HG02840 (cell line): ENCODE data around the gene ANKS3.

Experiments used
- ATAC-seq: cut with Tn5 transposase; IDR thresholded peaks from one replicate; pipeline ENCODE4 v1.9.1; 2021; ENCODE audit warnings: mild to moderate bottlenecking, moderate library complexity, moderate number of reproducible peaks; ENCODE audit not compliant: unreplicated experiment, low FRiP score

The ANKS3 gene

DNA sequence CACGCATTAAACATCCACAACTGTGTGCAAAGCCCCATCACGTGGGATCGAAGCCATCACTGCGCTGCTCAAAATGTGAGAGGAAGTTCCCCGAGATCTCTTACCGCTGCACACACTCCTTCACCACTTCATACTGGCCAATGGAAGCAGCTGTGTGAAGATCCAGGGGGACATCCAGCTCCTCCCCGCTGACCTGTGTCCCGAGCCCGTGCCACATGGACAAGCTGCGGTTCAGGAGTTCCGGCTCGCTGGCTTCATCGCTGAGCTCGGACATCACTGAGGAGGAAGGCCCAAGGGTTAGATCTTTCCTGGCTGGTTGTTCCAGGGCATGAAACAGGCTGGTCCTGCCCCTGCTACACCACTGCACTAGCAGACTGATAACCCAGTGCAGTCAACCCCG lies 4.2 kb downstream of the ANKS3 start:
- no peak for ATAC-seq

DNA sequence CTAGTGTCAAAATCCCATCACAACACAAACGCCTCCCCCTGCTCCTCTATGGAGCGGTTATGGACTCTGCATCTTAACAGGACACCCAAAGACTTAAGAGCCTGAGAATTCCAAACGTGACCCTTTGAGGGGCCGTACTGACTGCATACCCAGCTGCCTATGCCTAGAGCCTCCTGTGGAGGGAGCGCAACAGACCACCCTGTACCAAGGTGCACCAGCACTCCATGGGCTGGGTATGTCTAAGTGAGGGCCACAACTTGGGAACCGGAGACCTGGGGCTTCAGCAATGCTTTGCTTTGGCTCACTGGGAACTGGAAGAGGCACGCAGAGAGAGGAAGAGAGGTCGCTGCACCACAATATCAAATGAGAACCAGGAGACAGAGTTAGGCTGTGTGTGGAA lies 5.4 kb downstream of the ANKS3 start:
- ATAC-seq: no peak

DNA sequence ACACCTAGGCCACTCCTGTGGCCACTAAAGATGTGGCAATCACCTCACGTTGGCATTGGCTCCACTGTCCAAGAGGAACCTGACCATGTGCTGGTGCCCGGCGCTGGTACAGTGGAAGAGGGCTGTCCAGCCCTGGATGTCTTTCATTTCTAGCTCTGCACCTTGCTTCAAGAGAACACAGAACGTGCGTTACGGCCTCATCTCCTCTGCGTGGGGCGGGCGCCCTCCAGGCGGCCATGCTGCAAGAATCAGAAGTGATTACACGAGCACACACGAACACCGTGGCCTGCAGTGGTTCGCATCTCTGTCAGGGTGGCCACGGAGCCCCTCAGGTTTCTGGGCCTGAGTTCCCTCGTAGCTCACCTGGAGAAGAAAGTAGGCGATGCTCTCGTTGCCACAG lies 7.5 kb downstream of the ANKS3 start:
- no peak for ATAC-seq

DNA sequence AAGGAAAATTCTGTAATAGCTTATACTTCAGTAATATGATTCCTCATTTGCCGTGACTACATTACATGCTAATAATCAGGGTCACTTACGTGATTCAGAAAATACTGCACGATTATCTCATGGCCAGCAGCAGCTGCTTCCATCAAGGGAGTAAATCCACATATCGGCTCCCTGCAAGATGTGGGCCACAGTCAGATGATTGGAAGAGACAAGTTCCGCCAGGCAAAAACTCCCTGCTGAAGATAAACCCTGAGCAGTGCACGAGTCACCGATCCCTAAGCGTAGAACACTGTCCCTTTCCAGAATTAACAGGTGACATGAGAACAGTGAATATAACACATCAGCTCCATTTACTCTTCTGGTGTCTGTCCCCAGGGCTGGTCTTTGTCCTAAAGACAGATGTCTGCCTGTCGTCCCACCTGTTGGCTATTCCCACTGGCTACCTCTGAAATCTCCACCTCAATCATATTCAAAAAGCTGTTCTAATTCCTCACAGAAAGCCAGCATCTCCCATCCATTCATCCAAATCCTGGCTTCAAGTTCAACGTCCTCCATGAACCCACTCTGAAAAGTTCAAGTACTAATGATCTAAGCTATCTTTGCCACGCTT lies 9.3 kb downstream of the ANKS3 start:
- ATAC-seq: no peak

DNA sequence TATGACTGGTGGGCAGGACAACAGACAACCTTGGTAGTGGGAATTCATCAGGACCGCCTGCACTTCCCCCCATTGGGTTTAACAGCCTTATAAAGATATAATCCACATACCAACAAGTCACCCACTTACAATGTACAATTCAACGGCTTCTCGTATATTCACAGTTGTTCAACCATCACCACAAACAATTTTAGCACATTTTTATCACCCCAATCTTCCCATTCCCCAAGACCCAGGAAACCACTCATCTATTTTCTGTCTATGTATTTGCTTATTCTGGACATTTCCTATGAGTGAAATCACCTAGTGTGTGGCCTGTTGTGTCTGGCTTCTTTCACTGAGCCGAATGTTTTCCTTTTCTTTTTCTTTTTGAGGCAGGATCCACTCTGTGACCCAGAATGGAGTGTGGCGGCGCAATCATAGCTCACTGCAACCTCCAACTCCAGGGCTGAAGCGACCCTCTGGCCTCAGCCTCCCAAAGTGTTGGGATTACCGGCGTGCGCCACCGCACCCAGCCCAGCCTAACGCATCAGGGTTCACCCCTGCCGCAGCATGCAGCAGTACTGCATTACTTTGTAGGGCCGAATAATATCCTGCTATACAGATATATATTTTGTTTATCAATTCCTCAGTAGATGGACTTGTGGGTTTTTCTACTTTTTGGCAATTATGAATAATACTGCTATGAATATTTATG lies 10.9 kb downstream of the ANKS3 start:
- ATAC-seq: no peak

DNA sequence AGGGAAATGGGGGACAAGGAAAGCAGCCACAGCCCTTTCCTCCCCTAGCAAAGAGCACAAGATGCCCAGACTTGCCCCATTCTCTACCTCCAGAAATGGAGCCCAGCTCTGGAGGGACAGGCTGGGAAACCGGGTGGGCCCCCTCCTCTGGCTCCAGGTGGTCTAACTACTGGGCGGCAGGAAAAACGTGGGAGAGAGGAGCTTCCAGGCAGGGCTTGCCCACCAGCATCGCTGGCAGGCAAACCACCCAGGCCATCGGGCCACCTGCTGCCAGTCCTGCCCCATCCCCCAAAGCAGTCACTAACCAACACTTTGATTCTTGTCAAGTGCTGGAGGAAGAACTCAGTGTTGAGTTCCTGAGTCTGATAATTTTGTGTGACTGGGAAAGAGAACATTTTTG lies 15.6 kb downstream of the ANKS3 start:
- no peak for ATAC-seq

DNA sequence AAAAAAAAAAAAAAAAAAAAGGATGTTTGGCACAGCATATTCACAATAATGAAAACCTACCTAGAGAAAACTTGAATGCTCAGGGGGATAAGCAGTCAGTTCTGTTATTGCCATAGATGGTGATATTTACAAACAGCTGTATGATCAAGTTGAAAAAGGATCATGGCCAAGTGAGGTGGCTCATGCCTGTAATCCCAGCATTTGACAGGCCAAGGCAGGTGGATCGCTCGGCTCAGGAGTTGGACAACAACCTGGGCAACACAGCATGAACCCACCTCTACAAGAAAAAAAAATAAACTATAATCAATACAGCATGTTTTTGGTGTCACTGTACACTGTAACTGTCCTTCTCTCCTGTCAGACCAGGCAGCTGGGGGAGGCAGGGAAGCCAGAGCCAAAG lies 19.1 kb downstream of the ANKS3 start:
- no peak for ATAC-seq

DNA sequence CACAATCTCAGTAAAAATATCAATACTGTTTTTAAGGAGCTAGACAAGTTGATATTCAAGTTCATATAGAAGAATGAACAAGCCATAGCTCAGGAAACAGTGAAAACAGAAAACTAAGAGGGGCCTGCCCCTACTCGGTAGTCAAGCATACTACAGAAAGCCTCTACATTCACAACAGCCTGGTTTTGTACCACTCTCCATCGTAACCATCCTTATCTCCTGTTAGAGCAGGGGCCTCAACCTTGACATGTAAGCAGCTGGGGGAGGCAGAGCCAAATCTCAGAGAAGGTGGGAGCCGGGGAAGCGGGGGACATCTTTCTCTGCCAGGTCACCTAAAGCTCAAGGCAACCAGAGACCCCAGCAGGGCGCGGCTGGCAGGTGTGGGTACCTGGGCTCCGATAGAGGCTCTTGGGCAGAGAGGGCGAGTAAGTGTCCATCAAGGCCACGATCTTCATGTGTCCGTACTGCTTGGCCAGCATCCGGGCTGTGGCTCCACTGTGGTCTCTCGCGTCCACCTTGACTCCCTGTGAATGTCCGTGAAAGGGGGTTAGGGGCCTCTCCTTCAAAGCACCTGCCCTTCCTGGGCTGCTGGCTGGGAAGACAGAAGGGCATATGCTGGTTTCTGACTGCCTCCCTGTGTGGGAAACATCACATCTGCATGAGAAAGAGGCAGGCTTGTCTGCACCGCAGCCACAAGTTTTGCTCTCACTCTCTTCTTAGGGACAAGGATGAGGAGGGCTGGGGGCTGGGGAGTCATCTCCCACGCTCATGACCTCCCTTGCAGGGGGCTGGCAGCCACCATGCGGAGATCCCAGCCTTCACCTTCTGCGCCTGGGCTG lies 20.2 kb downstream of the ANKS3 start:
- ATAC-seq: no peak

DNA sequence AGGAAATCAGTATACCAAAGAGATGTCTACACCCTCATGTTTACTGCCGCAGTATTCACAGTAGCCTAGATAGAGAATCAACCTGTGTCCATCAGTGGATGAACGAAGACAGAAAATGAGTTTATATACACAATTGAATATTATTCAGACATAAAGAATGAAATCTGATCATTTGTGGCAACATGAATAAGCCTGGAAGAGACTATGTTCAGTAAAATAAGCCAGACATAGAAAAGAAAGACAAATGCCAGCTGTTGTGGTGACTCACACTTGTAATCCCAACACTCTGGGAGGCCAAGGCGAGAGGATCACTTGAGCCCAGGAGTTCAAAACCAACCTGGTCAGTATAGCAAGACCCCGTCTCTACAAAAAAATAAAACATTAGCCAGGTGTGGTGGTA lies 24.6 kb downstream of the ANKS3 start:
- ATAC-seq: no peak

DNA sequence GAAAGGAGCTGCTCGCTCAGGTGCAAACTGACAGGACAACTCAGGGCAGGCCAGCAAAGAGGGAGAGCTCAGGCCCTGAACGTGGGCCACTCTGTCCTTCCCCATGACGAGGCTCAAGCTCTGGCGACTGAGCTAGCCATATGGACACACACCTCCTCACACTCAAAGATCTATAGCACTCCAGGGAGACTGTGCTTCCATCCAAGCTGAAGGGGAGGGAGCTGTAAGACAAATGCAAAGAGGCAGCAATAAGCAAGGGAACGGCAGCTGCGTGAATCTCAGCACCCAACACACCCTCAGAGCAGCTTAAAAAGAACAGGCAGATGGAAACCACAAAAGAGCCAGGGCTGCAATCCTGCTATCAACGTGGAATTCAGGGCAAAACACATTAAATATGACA lies 27.2 kb downstream of the ANKS3 start:
- no peak for ATAC-seq

DNA sequence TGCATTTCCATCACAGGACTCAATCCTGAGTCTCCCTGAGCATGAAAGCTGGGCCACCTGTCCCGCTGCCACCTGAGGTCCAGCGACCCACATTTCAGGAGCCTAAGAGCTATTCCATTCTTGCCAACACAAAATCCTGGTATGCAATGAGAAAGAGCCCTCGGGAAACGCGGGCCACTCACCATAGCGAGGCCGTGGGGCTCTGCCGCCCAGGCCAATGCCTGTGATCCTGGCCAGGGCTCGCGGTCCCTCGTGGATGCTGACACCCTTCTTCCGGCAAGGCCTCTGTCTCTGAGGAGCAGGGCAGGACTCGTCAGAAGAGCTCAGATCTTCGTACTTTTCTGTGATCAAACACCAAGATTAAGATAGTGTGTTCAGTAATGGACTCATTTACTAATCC lies 29.2 kb downstream of the ANKS3 start:
- no peak for ATAC-seq

DNA sequence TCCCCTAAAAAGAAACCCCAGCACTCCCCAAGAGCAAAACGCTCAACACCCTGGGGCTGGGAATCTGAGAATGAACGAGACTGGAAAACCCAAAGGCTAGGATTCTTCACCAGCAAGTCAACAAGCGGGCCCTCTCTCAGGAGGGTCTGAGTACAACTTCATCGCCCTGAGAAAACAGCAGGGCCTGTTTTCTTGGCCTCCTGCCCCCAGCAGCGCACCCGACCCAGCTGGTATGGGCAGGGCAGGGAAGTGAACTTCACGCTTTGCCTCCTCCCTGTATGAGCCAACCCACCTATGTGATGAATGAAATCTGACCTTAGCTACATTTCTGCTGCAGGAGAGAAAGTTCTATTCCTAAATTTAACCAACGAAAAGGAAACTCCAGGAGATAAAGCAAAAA lies 29.6 kb downstream of the ANKS3 start:
- no peak for ATAC-seq

DNA sequence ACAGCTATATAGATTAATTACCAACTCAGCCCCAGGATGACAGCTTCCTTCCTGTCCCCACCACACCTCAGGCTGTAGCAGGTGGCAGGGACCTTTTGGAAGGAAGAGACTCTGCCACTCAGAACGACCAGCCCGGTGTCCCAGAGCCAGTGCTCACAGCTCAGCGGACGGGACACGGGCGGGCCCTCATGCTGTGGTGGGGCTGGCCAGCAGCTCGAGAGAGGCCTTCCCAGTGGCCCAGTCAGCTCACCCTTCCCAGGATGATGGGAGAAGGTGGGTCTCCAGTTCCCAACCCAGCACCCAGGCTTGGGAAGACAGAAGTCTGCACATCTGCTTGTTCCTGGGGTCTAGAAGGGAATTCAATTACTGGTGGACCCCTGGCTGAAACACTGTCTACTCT lies 30.2 kb downstream of the ANKS3 start:
- no peak for ATAC-seq

DNA sequence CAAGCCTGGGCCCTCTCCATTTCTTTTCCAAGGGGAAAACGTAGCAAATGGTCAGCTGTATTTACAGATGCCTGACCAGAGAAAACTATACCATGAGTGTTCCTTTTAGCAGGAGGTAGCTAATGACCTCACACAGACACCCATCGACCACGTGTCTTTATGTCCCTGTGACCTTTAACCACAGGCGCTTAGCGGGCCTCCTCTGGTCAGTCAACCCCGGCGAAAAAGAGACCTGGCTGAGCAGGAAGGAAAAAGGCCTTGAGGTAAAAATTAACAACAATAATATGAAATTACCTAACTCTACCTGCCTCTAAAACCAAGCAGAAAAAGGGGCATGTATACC lies 31.6 kb downstream of the ANKS3 start:
- ATAC-seq: no peak

DNA sequence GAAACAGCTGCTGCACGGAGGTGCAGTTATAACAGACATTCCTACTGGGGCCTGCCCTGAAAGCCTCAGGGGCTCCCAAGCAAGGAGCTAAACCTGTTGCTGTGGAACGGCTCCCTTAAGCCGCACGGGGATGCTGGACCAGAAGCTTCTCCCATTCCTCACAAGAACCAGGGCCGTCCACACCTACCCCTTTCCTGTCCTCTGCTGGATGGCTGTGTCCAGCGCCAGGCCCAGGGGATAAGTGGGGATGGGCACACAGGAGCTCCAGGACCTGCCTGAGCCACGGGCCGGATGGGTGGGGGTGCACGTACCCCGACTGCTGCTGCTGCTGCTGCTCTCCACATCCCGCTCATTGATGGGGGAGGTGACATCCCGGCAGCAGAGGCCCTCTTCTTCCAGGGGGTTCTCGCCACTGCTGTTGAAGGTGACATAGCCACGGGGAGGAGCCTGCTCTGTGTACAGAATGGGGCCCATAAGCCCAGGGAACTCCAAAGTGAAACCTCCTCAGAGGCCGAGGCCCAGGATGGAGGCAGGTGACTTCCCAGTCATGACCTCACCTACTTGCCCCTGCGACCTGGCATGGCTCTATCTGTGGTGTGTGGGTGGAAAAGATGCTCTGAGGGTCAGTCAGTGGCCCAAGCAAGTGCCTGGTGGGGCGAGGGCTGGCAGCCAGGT lies 32.1 kb downstream of the ANKS3 start:
- ATAC-seq: no peak

DNA sequence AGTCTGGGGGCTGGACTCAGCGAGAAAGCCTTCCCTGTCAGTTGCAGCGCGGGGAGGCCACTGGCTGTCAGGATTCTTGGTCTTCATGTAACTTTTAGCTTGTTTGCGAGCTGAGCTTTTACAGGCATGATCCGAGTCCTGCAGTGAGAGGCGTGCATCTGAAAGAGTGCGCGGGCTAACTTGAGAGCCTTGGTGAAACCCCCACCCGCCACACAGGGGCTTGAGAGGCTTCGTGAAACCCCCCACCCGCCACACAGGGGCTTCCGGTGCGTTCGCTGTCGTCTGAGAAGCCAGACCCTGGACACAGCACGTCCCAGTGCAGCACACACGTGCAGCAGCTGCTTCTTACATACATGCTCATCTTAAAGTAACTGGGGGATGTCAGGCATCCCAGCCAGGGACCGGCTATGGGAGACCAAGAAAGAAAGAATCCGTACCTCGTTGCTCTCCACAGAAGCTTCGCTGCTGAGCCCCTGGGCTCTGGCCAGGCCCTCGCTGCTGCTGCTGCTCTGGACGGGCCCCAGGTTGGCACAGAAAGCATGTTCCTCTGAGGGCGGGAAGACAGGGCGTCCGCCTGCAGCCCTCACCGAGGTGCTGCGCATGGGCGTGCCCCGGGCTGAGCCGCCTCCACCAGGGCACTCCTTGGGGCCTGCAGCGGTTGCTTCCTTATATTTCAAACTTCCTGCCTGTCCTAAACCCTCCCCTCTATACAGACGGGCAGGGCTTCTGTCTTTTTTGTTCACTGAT lies 32.9 kb downstream of the ANKS3 start:
- no peak for ATAC-seq

DNA sequence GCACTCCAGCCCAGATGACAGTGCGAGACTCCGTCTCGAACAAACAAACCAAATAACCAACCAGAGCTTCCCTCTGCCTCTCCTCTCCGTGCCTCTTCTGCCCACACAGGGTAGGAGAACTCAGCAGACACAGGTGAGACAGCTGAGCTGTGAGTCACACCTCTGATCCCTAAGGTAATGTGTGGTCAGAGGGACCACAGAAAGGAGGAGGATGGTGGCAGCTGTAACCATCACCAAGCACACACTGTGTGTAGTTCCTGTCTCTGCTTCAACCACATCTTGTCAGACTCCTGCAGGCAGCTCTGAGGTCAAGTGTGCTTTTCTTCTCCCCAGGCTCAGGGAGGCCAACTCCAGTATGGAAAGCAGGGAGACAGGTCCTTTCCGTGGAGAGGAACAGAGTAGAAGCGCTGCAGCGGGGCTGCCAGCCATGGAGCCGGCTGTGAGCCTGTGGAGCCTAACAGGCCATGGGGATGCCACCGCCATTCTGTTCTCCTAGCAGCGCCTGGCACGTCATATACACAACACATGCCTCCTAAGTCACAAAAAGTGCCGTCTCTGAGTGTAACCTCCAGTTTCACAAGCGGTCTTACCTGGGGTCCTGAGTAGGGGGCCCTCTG lies 33.6 kb downstream of the ANKS3 start:
- ATAC-seq: no peak

DNA sequence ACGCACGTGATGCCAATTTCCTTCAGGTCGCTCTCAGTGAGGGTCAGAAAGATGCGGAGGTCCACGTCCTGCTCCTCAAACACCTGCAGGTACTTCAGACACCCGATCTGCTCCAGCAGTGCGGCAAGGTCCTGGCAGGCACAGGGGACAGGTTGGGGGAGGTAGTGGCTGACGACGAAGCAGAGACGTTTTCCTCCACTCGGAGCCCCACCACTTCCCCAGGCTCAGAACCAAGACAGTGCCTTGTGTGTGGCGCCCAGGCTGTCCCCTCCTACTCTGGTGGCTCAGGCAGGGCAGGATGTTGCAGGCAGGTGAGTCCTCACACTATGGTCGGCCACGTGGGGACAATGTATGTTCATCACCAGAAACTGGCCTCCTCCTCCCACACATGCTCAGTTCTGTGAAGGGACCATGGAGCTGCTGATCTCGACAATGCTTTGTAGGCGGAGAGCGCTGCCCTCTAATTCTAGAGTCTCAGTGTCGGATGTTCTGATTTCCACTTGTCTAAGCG lies 35.0 kb downstream of the ANKS3 start:
- ATAC-seq: no peak

DNA sequence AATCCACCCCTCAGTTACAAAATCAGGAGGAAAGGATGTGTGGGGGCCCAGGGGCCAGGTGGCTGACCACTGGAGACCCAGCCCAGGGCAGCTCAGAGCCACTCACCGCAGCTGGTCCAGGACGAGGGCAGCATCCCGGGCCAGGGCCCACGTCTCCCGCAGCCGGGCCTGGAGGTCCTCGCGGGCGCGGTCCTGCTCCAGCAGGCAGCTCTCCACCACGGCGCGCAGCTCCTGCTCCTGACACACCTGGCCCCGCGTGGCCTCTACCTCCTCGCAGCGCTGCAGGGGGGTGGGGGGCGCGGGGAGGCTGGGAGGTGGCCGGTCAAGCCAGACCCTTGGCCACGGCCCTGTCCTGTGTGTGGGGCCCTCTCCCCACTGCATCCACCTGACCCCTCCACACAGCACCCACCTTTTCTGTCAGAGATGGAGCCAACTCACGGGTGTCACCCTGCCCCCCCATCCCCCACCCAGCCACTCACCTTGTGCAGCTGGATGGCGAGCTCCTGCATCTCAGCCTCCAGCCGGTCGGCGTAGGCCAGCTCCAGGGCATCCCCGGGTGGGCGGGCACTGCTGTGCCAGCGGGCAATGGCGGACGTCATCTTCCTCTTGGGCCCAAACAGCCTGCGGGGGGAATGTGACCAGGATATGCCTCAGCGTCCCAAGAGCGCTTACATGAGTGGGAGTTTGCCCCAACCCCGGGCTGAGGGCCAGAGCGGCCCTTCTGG lies 35.6 kb downstream of the ANKS3 start:
- no peak for ATAC-seq
